SK-N-SH (cell line): ENCODE measurements around the gene CNST. TPM values are rescaled to one million over a fixed set of nuclear protein-coding genes. Genes with fewer than 3 reads are reported as not detected.

Source experiments
- CTCF ChIA-PET: fragments of 300-600, 350-600 bp; formaldehyde crosslinking; extraction: SDS; loops from one replicate; lab custom pipeline; 2021; lab: Yijun Ruan, JAX
- POLR2A ChIA-PET: fragments of 350-600 bp; sonication (Branson Sonifier 250); formaldehyde crosslinking; extraction: SDS; loops from one replicate; lab custom pipeline; 2020; ENCODE audit warnings: antibody characterized with exemption, inconsistent platforms; lab: Yijun Ruan, JAX
- DNase-seq: peaks from one replicate; pipeline ENCODE4 v3.0.0; 2012
- H2AFZ ChIP-seq: fragments of 200-600 bp; sonication (generic); 2 replicates; pipeline ENCODE4 v1.8.1; 2016; ENCODE audit warnings: antibody characterized with exemption, mild to moderate bottlenecking, low read depth
- H3F3A ChIP-seq: fragments of 200-600 bp; sonication (generic); replicated peaks from 2 replicates; pipeline ENCODE3; 2016; ENCODE audit warnings: antibody characterized with exemption, mild to moderate bottlenecking; ENCODE audit not compliant: insufficient read depth
- H3K27ac ChIP-seq, 2 experiments: fragments of 200-500 bp in 1 of 2; fragments of 200-600 bp in 1 of 2; sonication (Bioruptor generic) in 1 of 2; sonication (generic), shearing (Covaris generic) in 1 of 2; 2 replicates each; pipeline versions ENCODE4 v1.5.1 to v1.6.1; 2014 to 2016; ENCODE audit warnings: low read depth in 2 of 2, inconsistent platforms in 1 of 2, low read length in 1 of 2, mild to moderate bottlenecking in 1 of 2, mixed read lengths in 1 of 2
- H3K27me3 ChIP-seq: fragments of 200-600 bp; sonication (generic), shearing (Covaris generic); 2 replicates; pipeline ENCODE4 v1.6.1; 2016; ENCODE audit warnings: mixed run types; ENCODE audit not compliant: insufficient read depth
- H3K36me3 ChIP-seq, 2 experiments: fragments of 200-500 bp in 1 of 2; fragments of 200-600 bp in 1 of 2; sonication (Bioruptor generic) in 1 of 2; sonication (generic) in 1 of 2; replicated peaks in 1 of 2; 2 replicates each; pipeline versions ENCODE3 to v1.5.1; 2014 to 2016; ENCODE audit warnings: low read length in 1 of 2, mild to moderate bottlenecking in 1 of 2; ENCODE audit not compliant: insufficient read depth in 2 of 2, control insufficient read depth in 1 of 2
- H3K4me1 ChIP-seq, 2 experiments: fragments of 200-500 bp in 1 of 2; fragments of 200-600 bp in 1 of 2; sonication (Bioruptor generic) in 1 of 2; sonication (generic), shearing (Covaris generic) in 1 of 2; 2 replicates each; pipeline versions ENCODE4 v1.5.1 to v1.6.1; 2014 to 2016; ENCODE audit warnings: low read depth in 1 of 2, low read length in 1 of 2, mixed run types in 1 of 2; ENCODE audit not compliant: insufficient read depth in 2 of 2, control insufficient read depth in 1 of 2
- H3K4me2 ChIP-seq: fragments of 200-600 bp; sonication (generic), shearing (Covaris generic); 2 replicates; pipeline ENCODE4 v1.6.1; 2017; ENCODE audit warnings: mixed run types
- H3K4me3 ChIP-seq, 2 experiments: fragments of 200-500 bp in 1 of 2; fragments of 200-600 bp in 1 of 2; sonication (Bioruptor generic) in 1 of 2; sonication (generic), shearing (Covaris generic) in 1 of 2; 2 replicates each; pipeline versions ENCODE4 v1.5.1 to v1.8.1; 2014 to 2016; ENCODE audit warnings: low read depth in 2 of 2, inconsistent platforms in 1 of 2, low read length in 1 of 2, mild to moderate bottlenecking in 1 of 2, mixed read lengths in 1 of 2, moderate library complexity in 1 of 2
- H3K79me2 ChIP-seq: fragments of 200-600 bp; sonication (generic); 2 replicates; pipeline ENCODE4 v1.8.1; 2017; ENCODE audit warnings: mild to moderate bottlenecking; ENCODE audit not compliant: insufficient read depth
- H3K9ac ChIP-seq: fragments of 200-600 bp; sonication (generic); 2 replicates; pipeline ENCODE4 v1.6.1; 2017; ENCODE audit warnings: mixed run types
- H3K9me2 ChIP-seq: fragments of 200-600 bp; sonication (generic); 2 replicates; pipeline ENCODE4 v1.6.1; 2017; ENCODE audit warnings: mixed run types
- H3K9me3 ChIP-seq: fragments of 200-600 bp; sonication (generic); 2 replicates; pipeline ENCODE4 v1.6.1; 2017; ENCODE audit warnings: mixed run types, mild to moderate bottlenecking, moderate library complexity
- H4K20me1 ChIP-seq: fragments of 200-600 bp; sonication (generic); 2 replicates; pipeline ENCODE4 v1.6.1; 2017; ENCODE audit warnings: mild to moderate bottlenecking, mixed run types; ENCODE audit not compliant: insufficient read depth
- CHD2 ChIP-seq: fragments of 150-350 bp; IDR thresholded peaks from 2 replicates; pipeline ENCODE4 v1.6.1; 2018; ENCODE audit warnings: low read length; ENCODE audit not compliant: partially characterized antibody
- CTCF ChIP-seq: fragments of 200-600 bp; sonication (generic); IDR thresholded peaks from 2 replicates; pipeline ENCODE4 v1.6.1; 2017; ENCODE audit warnings: antibody characterized with exemption, mild to moderate bottlenecking, moderate library complexity
- EP300 ChIP-seq, 2 experiments: IDR thresholded peaks; 2 replicates each; pipeline versions ENCODE4 v1.4.0 to v1.6.1; 2012; ENCODE audit warnings: borderline replicate concordance in 1 of 2, low read depth in 1 of 2, low read length in 1 of 2
- EZH2phosphoT487 ChIP-seq: fragments of 200-600 bp; sonication (generic); IDR thresholded peaks from 2 replicates; pipeline ENCODE4 v1.6.1; 2017; ENCODE audit warnings: low read depth, mixed run types, mild to moderate bottlenecking, antibody characterized with exemption, moderate library complexity, borderline replicate concordance
- JUND ChIP-seq: IDR thresholded peaks from 2 replicates; pipeline ENCODE4 v1.4.0; 2012
- MAX ChIP-seq: IDR thresholded peaks from 2 replicates; pipeline ENCODE4 v1.4.0; 2012; ENCODE audit warnings: low read depth
- MEF2A ChIP-seq: IDR thresholded peaks from 2 replicates; pipeline ENCODE4 v1.4.0; 2012; ENCODE audit warnings: low read depth, borderline replicate concordance
- MXI1 ChIP-seq: IDR thresholded peaks from 2 replicates; pipeline ENCODE4 v1.6.1; 2012; ENCODE audit warnings: mild to moderate bottlenecking, low read depth, low read length, improper control_type of control experiment
- RFX5 ChIP-seq: IDR thresholded peaks from 2 replicates; pipeline ENCODE4 v1.6.1; 2012; ENCODE audit warnings: mild to moderate bottlenecking, improper control_type of control experiment, low read length
- SMC3 ChIP-seq: IDR thresholded peaks from 2 replicates; pipeline ENCODE4 v1.6.1; 2012; ENCODE audit warnings: low read depth, low read length, improper control_type of control experiment
- TAF1 ChIP-seq: IDR thresholded peaks from 2 replicates; pipeline ENCODE4 v1.6.1; 2012; ENCODE audit warnings: low read depth, mild to moderate bottlenecking, low read length, moderate library complexity, borderline replicate concordance
- YY1 ChIP-seq: IDR thresholded peaks from 2 replicates; pipeline ENCODE4 v1.4.0; 2012; ENCODE audit warnings: low read depth, mild to moderate bottlenecking
- ZBTB33 ChIP-seq: IDR thresholded peaks from 2 replicates; pipeline ENCODE4 v1.4.0; 2012; ENCODE audit warnings: low read depth, borderline replicate concordance
- WGBS: methylation state at CpG from one replicate; pipeline ENCODE4 v1.1.6; 2017; ENCODE audit warnings: low lambda C conversion rate; 5-methylcytosine and 5-hydroxymethylcytosine counted together
- polyA plus RNA-seq, 3 experiments: library from polyadenylated mRNA; depleted of rRNA; stranded (reverse); fragments of >200 nt; gene quantifications; 2 replicates each; pipeline ENCODE4 v1.2.3, GENCODE V29; 2012

The CNST gene
- polyA plus RNA-seq, 1 of the 3 experiments (the other 2 are of a cell fraction), result 21.7 TPM

GRCh38 chr1:246599315-246599714, 33.1 kb downstream of the CNST start (continued):
- TF ChIP-seq EZH2phosphoT487 (no peak), TAF1 (no peak), MAX (no peak), EP300 (IDR thresholded peaks at IDR 0.05; ENCODE audit: borderline replicate concordance in 1 of 2, low read depth in 1 of 2, low read length in 1 of 2) (no peak), ZBTB33 (no peak)

- DNase-seq, result no peak
- 100% methylated on average over 2 of the region's 2 CpGs for WGBS
- H3K27me3 ChIP-seq, result no peaks in the 10 kb centered on the region
- H3K27ac ChIP-seq, result no peak overlapping the region
- no peaks in the 10 kb centered on the region for H3F3A ChIP-seq
- ChIA-PET POLR2A (no interaction called here), CTCF (interaction anchor here (1.2 kb wide), 1 partner anchor 10 kb away, joined by 5 read pairs; no protein-coding TSS in a partner anchor)
- peaks cover 96% of the 10 kb centered on the region for H3K79me2 ChIP-seq
- no peaks in the 10 kb centered on the region for H3K9me2 ChIP-seq
- no peaks in the 10 kb centered on the region for H3K9me3 ChIP-seq
- H3K36me3 ChIP-seq, result peaks cover 2 to 15% of the 10 kb centered on the region in 2 experiments
- peaks cover 0 to 4% of the 10 kb centered on the region in 2 experiments; a peak in 2 of 4 replicates for H3K4me1 ChIP-seq
- H4K20me1 ChIP-seq, result no peaks in the 10 kb centered on the region
- no peak overlapping the region for H3K9ac ChIP-seq
- TF ChIP-seq EP300 (IDR thresholded peaks at IDR 0.05; ENCODE audit: borderline replicate concordance in 1 of 2, low read depth in 1 of 2, low read length in 1 of 2) (no peak), SMC3 (no peak), CHD2 (no peak), JUND (no peak), YY1 (no peak), CTCF (no peak), MEF2A (no peak), MXI1 (no peak), RFX5 (no peak), TAF1 (no peak)
- H3K4me3 ChIP-seq, result no peak overlapping the region
- H3K4me2 ChIP-seq, result no peak overlapping the region
- no peak overlapping the region for H2AFZ ChIP-seq
Observed at GRCh38 chr1:246600579-246600978, 34.3 kb downstream of the CNST start.
